ENCODE data around the gene UNC45A.
"Not testable (repeated sequence)": the region's sequence is repeated elsewhere in the genome, so short reads cannot be mapped to it uniquely, and the experiment has no call there.

Gene UNC45A

DNA sequence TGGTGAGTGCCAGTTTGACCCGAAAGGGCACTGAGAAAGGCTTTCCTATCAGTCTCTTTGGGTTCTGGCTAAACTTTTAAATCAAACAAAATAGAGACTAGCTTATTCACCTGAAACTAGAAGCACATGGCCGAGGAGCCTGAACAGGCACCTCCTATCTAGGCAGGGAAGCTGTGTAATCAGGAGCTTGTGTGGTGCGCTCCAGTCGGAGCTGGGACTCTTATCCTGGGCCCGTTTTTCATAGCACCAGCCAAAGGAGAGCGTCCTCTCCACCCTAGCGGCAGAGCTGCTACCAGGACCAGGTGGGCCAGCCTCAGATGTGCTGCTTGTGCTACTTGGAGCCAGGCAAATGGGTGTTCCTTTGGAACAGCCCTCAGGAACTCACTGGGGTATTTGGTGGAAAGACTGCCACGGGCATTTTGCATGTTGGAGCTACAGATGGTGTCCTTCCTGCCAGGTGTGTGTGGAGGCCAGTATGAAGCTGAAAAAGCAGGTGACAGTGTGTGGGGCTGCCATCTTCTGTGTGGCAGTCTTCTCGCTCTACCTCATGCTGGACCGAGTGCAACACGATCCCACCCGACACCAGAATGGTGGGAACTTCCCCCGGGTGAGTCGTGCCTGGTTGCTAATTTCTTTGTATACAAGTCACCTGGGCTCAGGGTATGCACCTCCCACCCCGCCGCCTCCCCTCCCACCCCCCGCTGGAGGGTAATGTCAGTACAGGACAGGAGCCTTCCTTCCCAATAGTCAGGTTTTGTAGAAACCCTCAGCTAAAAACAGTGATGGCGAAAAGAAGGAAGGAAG lies 31.1 kb upstream of the UNC45A start:
- no peak for DNase-seq (ENCODE audit: low spot score)

DNA sequence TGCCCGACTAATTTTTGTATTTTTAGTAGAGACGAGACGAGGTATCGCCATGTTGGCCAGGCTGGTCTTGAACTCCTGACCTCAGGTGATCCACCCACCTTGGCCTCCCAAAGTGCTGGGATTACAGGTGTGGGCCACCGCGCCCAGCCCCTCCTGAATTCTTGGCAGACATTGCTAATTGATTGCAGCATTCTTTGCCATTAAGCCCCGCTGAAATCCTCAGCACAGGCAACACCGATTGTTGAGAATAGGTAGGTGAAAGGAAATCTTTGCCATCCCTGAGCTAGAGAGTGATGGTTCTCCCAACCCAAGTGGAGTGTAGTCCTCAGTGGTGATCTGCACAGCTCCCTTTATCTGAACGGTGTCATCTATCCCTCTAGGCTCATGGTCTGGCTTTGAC lies 30.3 kb upstream of the UNC45A start:
- no peak for DNase-seq (ENCODE audit: low spot score)

- DNase-seq (ENCODE audit: low spot score), result no peak
Measured at GRCh38 chr15:90905306-90906180, 29.5 kb upstream of the UNC45A start.

- no peak for DNase-seq (ENCODE audit: low spot score)
Measured at GRCh38 chr15:90906181-90906849, 28.8 kb upstream of the UNC45A start.

DNA sequence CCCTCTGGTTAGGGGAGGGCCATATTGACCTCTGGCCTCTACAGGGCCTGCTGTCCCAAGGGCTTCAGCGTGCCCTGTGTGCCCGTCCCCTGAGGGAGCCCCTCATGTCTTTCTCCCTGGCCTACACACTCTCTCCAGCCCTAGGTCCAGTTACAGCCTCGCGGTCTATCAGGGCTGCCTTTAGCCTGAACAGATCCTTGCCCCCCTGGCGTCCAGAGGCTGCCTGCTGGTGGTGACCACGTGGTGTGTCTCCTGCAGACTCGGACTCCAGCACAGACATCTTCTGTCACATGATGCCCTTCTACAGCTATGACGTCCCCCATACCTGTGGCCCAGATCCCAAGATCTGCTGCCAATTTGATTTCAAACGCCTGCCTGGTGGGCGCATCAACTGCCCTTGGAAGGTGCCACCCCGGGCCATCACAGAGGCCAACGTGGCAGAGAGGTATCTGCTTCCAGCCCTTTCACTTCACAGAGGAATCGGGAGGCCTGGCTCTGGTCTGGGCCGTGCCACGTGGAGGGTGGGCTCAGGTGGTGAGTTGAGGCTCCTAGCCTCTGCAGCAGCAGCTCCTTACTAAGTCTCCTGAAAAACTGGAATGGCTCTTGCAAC lies 27.9 kb upstream of the UNC45A start:
- no peak for DNase-seq (ENCODE audit: low spot score)

DNA sequence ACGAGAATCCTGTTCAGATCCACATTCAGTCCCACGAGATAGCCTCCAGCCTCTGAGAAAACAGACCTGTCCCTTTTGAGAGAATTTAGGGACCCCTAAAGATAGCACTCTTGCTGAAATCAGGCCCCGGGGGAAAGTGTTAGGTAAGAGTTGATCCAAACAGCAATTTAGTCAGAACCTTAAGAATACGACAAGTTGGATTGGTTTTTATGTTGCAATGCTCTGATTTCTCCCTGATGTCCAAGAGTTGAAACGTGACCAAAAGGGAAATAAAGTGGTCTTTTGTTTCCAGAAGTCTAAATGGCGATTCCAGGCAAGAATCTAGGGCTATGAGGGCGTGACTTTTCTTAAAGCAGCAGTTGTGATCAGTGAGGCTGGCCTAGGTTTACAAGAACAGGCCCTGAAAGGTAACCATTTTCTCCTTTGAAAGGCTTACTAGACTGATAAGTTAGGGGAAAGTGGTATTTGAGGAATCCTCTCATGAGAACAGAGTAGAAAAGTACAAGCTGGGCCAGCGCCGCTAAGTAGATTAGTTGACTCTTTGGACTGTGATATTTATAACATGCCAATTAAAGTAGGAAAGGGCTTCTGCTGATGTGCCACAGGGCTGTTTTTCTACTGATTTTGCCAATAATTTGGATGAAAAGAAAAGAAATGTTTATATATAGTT lies 27.1 kb upstream of the UNC45A start:
- DNase-seq (ENCODE audit: low spot score), result no peak

GRCh38 chr15:90909449-90909848 lies 25.6 kb upstream of the UNC45A start:
- DNase-seq (ENCODE audit: low spot score), result not testable (repeated sequence)

GRCh38 chr15:90909976-90910375 lies 25.1 kb upstream of the UNC45A start:
- DNase-seq (ENCODE audit: low spot score), result no peak

GRCh38 chr15:90910441-90911301 lies 24.4 kb upstream of the UNC45A start:
- DNase-seq (ENCODE audit: low spot score), result no peak

GRCh38 chr15:90911302-90911623 lies 23.8 kb upstream of the UNC45A start:
- no peak for DNase-seq (ENCODE audit: low spot score)

- no peak for DNase-seq (ENCODE audit: low spot score)
Measured at GRCh38 chr15:90911906-90912769, 22.9 kb upstream of the UNC45A start.

DNA sequence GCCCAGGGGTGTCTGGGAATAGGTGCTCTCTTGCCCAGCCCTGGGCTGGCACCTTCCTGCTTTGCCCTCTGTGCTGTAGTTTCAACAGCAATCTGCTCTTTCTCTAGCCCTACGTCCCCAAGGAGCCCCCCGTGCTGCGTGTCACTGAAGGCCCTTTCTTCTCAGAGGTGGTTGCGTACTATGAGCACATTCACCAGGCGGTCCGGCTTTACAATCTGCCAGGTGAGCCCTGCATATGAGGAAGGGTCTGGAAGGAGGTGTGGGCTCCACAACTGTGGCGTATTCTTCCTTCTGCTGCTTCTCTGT lies 22.4 kb upstream of the UNC45A start:
- no peak for DNase-seq (ENCODE audit: low spot score)

GRCh38 chr15:90913398-90913944 lies 21.6 kb upstream of the UNC45A start:
- DNase-seq (ENCODE audit: low spot score), result no peak

DNA sequence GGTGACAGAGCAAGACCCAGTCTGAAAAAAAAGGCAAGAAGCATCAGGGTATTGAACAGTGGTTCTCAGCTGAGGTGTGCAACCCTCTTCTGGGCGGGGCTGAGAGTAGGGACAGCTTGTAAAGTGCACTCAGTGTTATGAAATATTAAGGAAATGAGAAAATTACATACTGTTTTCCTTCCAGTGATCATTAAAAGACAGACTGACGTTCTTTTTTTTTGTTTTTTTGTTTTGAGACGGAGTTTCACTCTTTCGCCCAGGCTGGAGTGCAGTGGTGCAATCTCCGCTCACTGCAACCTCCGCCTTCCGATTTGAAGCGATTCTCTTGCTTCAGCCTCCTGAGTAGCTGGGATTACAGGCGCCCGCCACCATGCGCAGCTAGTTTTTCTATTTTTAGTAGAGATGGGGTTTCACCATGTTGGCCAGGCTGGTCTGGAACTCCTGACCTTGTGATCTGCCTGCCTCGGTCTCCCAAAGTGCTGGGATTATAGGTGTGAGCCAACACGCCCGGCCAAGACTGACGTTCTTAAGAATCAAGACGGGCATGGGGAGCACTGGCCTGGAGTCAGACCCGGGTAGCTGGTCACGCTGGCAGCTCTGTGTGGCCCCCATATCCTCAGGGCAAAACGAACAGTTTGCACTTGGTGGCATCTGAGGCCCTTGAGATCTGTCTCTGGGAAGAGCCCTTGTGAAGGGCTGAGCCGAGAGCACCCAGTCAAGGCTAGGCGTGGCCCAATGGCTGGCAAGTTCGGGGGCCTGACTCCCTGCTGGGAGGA lies 20.6 kb upstream of the UNC45A start:
- DNase-seq (ENCODE audit: low spot score), result no peak

DNA sequence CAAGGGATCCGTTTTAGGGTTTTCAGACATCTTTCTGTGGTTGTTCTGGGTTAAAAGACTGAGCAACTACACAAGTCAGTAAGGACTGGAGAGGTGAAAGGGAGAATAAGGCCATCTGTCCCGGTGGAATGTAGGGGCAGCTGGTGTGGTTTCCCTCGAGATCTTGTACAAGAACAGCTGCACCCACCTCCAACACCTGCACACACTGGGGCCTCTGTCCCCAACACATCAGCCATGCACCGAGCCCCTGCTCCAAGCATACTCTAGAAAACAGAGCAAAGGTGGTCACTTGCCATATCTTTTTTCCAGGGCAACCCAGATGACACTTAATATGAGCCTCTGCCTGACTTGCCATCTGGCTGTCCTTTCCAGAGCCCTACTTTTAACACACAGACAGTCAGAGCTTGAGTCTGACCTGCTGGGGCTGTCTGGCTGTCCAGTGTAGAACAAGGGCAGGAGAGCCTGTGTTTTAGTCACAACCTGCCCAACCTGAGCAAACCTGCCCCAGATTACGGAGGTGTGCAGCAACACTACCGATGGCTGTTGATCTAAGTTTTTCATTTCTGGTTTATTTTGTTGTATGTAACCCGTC lies 19.8 kb upstream of the UNC45A start:
- no peak for DNase-seq (ENCODE audit: low spot score)

DNA sequence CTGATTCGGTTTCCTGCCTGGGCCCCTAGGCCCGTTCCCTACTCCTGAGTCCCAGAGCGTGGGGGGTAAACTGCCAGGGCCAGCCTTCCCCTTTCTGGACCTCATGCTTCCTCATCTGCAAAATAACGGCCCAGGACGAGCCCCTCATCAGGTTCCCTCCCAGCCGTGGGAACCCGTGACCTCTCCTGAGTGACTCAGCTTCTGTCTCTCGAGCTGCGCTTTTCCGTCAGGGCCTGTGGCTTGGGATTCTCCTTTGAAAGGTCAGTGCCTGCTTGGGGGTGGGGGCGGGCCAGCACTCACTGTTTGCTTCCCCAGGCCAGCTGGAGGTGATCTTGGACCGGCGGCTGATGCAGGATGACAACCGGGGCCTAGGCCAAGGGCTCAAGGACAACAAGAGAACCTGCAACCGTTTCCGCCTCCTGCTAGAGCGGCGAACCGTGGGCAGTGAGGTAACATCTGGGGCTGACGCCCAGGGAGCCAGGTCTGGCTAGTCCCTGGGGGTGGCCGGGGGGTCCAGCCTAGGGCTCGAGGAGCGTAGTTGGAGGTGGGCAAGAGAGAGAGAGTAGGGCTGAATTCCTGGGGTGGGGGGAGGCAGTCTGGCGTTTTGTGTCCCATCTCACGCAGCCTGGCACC lies 19.2 kb upstream of the UNC45A start:
- DNase-seq (ENCODE audit: low spot score), result no peak

DNA sequence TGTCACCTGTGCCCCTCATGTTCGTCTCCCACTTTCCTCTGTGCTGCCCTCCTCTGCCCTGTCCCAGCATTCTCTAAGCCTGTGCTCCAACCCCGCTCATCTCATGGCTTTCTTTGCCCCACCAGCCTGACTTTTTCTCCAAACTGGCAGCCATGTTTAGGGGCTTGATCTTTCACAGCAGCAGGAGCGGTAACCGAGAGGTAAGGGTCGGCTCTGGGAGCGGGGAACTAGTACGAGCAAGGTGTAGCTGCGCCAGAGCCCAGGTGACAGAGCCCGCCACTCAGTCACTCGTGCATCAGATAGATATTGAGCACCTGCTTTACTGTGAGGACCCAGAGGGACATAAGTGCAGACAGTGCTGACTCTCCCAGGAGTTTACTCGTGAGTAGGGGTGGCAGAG lies 18.6 kb upstream of the UNC45A start:
- no peak for DNase-seq (ENCODE audit: low spot score)

- no peak for DNase-seq (ENCODE audit: low spot score)
Measured at GRCh38 chr15:90917569-90917968, 17.5 kb upstream of the UNC45A start.

All from kidney capillary endothelial cell (primary cell).